ENCODE results near the gene LRRC4B.
"Not testable (repeated sequence)": the region's sequence is repeated elsewhere in the genome, so short reads cannot be mapped to it uniquely, and the experiment has no call there.

Gene LRRC4B

DNA sequence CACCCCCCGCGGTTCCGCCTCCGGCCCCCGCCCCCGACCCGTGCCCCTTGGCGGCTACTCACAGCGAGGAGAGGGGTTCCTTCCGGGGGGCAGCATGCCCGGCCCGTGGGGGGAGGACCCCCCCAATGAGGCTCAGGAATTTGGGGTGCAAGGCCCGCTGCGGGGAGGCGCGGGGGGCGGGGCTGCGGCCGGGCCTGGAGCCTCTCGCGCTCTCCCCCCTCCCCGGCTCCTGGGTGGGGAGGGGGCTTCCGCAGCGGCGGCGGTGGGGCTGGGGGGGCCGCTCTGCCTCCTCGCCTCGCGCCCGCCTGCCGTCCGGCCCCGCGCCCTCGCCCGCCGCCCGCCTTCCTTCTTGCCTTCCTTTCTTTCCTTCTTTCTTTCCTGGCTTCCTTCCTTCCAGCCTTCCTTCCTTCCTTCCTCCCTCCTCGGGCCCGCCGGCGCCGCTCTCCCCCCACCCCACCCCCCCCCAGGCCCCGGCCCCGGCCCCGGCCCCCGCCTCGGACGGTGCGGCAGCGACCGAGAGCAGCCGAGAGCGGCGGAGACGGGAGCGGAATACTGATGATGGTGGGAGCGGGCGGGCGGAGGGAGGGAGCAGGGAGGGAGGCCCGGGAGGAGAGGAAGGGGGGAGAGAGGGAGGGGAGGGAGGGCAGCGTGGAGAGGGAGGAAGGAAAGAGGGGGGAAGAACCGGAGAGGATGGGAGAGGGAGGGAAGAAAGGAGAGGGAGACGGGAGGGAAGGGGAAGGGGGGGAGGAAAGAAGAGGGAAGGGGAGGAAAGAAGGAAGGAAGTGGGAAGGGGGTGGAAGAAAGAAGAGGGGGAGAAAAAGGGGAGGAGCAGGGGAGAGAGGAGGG lies at the start of gene LRRC4B:
Gene LRRC4B (minus strand): TSS at position 554 of the 846 bp plus-strand sequence. CDS start 19,597 bp downstream, outside the sequence.
- no peak for DNase-seq (ENCODE audit: low read depth)

GRCh38 chr19:50612504-50613404 lies 44.5 kb upstream of the LRRC4B start:
- not testable (repeated sequence) for DNase-seq (ENCODE audit: low read depth)

GRCh38 chr19:50607874-50608785 lies 39.9 kb upstream of the LRRC4B start:
- peak; percentile 15 for DNase-seq (ENCODE audit: low read depth)

DNA sequence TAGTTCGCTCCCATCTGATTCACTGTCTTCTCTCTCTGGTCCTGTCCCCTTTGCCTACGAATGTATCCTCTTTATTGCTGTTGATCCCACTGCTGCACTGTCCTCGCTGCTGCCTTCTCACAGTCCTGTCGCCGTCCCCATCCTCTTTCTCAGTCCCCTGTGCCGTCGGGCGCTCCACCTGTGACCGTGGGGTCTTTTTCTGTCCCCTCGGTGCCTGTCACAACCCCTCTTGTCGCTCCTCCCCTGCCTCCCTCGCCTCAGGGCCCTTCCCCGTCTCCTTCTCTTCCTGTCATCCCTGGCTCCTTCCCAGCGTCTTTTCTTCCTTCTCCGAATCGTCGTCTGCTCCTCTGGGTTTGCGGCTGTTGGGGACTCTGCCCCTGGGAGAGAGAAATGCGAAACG lies 39.2 kb upstream of the LRRC4B start:
- no peak for DNase-seq (ENCODE audit: low read depth)

DNA sequence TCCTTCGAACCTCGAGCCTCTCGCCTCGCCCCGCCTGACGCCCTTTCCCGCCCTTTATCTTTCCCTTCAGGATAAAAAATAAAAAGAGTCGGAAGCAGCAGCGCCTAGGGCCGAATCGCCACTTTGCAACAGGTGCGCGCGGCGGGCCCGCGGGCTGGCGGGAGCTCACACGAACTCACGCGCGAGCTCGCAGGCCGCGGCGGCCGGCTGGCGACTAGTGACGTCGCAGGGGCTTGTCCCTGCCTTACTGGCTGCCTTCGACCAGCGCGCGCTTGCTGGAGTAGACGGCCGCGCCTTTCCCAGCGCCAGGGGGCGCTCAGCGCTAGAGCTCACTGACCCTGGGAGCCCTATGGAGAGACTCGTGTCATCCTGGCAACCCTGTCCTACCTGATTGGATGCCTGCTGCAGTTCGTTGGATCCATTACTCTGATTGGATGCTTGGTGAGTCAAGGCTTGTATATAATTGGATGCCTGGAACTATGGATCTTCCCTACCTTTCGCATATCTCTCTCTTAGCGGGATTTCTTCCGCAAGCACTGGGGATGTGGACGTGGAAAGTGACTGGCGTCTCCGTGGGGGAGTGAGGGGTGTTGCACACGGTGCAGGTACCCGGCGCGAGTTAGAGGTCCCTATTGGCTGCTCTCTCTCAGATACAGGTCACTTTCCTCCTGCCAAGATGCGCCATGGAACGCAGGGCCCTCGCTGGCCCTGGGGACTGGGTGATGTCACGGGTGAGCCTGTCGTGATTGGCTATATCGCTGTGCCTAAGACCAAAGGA lies 38.0 kb upstream of the LRRC4B start:
- DNase-seq (ENCODE audit: low read depth), result not testable (repeated sequence)

GRCh38 chr19:50604264-50605073 lies 36.2 kb upstream of the LRRC4B start:
- DNase-seq (ENCODE audit: low read depth), result not testable (repeated sequence)

DNA sequence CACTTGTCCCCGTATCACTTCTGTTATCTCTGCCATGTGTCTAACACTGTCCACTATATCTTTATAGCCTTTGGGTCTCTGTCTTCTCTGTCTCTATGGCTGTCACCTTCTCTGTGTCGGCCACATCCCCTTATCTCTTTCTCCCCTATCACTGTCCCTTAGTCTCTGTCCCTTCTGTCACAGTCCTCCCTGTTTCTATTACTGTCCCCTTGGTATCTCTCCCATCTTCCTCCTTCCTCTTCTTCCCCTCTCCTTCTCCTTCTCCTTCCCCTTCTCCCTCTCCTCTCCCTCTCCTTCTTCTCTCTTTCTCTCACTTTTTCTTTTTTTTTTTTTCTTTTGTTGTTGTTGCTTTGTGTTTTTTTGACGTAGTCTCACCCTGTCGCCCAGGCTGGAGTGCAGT lies 34.7 kb upstream of the LRRC4B start:
- no peak for DNase-seq (ENCODE audit: low read depth)

DNA sequence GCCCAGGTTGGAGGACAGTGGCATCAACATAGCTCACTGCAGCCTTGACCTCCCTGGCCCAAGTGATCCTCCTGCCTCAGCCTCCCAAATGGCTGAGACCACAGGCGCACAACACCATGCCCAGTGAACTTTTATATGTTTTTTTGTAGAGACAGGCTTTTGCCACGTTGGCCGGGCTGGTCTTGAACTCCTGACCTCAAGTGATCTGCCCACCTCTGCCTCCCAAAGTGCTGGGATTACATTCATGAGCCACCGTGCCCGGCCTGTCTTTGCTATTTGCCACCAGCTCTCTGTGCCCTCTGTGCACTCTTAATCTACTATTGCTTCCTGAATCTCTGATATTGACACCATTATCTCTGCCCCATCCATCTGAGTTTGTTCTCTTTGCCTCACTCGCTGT lies 34.3 kb upstream of the LRRC4B start:
- DNase-seq (ENCODE audit: low read depth), result no peak

- no peak for DNase-seq (ENCODE audit: low read depth)
Measured at GRCh38 chr19:50602089-50602422, 33.8 kb upstream of the LRRC4B start.

- DNase-seq (ENCODE audit: low read depth), result no peak
Measured at GRCh38 chr19:50601407-50602088, 33.3 kb upstream of the LRRC4B start.

DNA sequence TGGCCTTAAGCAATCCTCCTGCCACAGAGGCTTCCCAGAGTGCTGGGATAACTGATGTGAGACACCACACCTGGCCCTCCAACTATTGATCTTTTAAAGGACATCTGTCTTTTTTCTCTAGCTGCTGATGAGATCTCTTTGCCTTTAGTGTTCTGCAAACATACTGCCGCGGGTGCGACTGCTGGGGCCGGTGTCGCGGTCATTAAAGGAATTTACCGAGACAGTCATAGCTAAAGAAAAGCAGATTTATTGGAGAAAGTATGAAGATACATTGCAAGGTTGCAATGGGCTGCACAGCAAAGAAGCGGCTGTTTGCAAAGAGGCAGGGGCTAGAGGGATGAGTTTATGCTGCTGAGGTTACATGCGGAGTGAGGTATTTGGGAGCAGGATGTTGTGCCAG lies 31.2 kb upstream of the LRRC4B start:
- DNase-seq (ENCODE audit: low read depth), result no peak

GRCh38 chr19:50590191-50590590 lies 22.0 kb upstream of the LRRC4B start:
- DNase-seq (ENCODE audit: low read depth), result no peak

DNA sequence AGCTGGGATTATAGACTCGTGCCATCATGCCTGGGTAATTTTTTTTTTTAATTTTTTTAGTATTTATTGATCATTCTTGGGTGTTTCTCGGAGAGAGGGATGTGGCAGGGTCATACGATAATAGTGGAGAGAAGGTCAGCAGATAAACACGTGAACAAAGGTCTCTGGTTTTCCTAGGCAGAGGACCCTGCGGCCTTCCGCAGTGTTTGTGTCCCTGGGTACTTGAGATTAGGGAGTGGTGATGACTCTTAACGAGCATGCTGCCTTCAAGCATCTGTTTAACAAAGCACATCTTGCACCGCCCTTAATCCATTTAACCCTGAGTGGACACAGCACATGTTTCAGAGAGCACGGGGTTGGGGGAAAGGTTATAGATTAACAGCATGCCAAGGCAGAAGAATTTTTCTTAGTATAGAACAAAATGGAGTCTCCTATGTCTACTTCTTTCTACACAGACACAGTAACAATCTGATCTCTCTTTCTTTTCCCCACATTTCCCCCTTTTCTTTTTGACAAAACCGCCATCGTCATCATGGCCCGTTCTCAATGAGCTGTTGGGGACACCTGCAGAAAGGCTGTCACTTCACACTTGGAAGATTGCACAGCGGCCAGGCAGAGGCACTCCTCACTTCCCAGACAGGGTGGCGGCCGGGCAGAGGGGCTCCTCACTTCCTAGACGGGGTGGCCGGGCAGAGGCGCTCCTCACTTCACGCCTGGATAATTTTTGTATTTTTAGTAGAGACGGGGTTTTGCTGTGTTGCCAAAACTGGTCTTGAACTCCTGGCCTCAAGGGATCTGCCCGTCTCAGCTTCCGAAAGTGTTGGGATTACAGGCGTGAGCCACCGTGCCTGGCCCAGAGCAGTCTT lies 13.8 kb upstream of the LRRC4B start:
- DNase-seq (ENCODE audit: low read depth), result not testable (repeated sequence)

- no peak for DNase-seq (ENCODE audit: low read depth)
Measured at GRCh38 chr19:50580970-50581634, 12.9 kb upstream of the LRRC4B start.

DNA sequence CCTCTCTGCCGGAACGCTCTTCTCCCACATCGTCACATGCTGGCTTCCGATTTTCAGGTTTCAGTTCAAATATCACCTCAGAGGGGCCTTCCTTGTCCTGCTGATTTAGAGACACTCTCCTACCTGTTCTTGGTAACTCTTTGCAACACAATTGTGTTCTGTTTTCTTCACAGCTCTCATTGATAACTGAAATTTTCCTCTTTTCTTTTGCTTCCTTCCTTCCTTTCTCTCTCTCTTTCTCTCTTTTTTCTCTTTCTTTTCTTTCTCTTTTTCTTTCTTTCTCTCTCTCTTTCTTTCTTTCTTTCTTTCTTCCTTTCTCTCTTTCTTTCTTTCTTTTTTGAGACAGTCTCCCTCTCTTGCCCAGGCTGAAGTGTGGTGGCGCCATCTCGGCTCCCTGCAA lies 12.0 kb upstream of the LRRC4B start:
- no peak for DNase-seq (ENCODE audit: low read depth)

DNA sequence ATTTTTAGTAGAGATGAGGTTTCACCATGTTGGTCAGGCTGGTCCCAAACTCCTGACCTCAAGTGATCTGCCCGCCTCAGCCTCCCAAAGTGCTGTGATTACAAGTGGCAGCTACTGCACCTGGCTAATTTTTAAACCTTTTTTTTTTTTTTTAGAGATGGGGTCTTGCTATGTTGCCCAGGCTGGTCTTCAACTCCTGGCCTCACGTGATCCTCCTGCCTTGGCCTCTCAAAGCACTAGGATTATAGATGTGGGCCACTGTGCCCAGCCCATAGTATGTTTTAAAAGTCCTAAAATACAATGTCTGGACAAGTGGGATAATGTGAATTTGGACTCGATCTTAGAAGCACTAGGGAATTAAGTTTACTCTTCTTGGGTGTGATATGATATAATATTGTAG lies 8.5 kb upstream of the LRRC4B start:
- not testable (repeated sequence) for DNase-seq (ENCODE audit: low read depth)

GRCh38 chr19:50573741-50574461 lies 5.7 kb upstream of the LRRC4B start:
- DNase-seq (ENCODE audit: low read depth), result no peak

All from non-pigmented ciliary epithelial cell (primary cell).